Kidney (tissue), 14 donors: ENCODE data around the gene KLK6. TPM values are rescaled to one million over a fixed set of nuclear protein-coding genes. Genes with fewer than 3 reads are reported as not detected.

Source experiments
- DNase-seq, 5 donors: peaks; one replicate each; pipeline ENCODE4 v3.0.0-alpha.2; 2013 to 2020
- FAIRE-seq: peaks from 2 replicates; lab custom pipeline; 2012; peaks lifted over from hg19 to GRCh38; lab: Jason Lieb, UNC
- H3K27ac ChIP-seq, 2 donors: one replicate each; pipeline ENCODE4 v1.7.0; 2013; ENCODE audit warnings: low read depth in 2 of 2, low read length in 2 of 2, inconsistent platforms in 1 of 2
- H3K27me3 ChIP-seq: one replicate; pipeline ENCODE4 v1.7.1; 2013; ENCODE audit warnings: low read length, inconsistent platforms; ENCODE audit not compliant: control insufficient read depth, insufficient read depth
- H3K36me3 ChIP-seq, 3 donors: one replicate each; pipeline versions ENCODE4 v1.7.0 to v1.7.1; 2013; ENCODE audit warnings: low read length in 3 of 3, control low read depth in 1 of 3, inconsistent platforms in 1 of 3; ENCODE audit not compliant: insufficient read depth in 3 of 3, control insufficient read depth in 2 of 3
- H3K4me1 ChIP-seq, 3 donors: one replicate each; pipeline versions ENCODE4 v1.7.0 to v1.7.1; 2013; ENCODE audit warnings: low read length in 3 of 3, inconsistent platforms in 1 of 3, low read depth in 1 of 3; ENCODE audit not compliant: control insufficient read depth in 2 of 3, insufficient read depth in 2 of 3
- H3K4me3 ChIP-seq, 3 donors: one replicate each; pipeline versions ENCODE4 v1.7.0 to v1.8.1; 2013; ENCODE audit warnings: low read length in 3 of 3, control low read depth in 1 of 3, inconsistent platforms in 1 of 3
- H3K9ac ChIP-seq, 3 donors: one replicate each; pipeline versions ENCODE4 v1.7.0 to v1.7.1; 2013; ENCODE audit warnings: low read length in 3 of 3, control low read depth in 1 of 3, inconsistent platforms in 1 of 3
- H3K9me3 ChIP-seq, 3 donors: one replicate each; pipeline versions ENCODE4 v1.7.0 to v1.7.1; 2013; ENCODE audit warnings: low read length in 3 of 3, control low read depth in 1 of 3, inconsistent platforms in 1 of 3; ENCODE audit not compliant: control insufficient read depth in 2 of 3, insufficient read depth in 1 of 3
- CTCF ChIP-seq: IDR thresholded peaks from 3 replicates; pipeline ENCODE4 v1.5.1; 2012; ENCODE audit warnings: mild to moderate bottlenecking, moderate library complexity, borderline replicate concordance; ENCODE audit not compliant: insufficient read depth; ENCODE audit errors: extremely low read depth
- intact Hi-C: fragments of 100-400 bp; cut with DNase I; formaldehyde crosslinking; loops from one replicate; pipeline ENCODE4 v1.11.1; 2022
- polyA plus RNA-seq: library from polyadenylated mRNA; stranded (reverse); fragments of 350-450 nt; fragmentation: Illumina TruSeq; extraction: RNeasy Lipid Tissue Mini Kit (QIAGEN cat#74804); gene quantifications from one replicate; pipeline ENCODE4 v1.2.3, GENCODE V29; 2014; ENCODE audit warnings: low read depth, low replicate concordance; ENCODE audit not compliant: insufficient read depth
- total RNA-seq: library from RNA; stranded (reverse); fragmentation: NEBNext Ultra II Directional; extraction: Animal tissue kit (Norgen Biotek cat#: 25700); gene quantifications from one replicate; pipeline ENCODE4 v1.2.1, GENCODE V29; 2021
- donor health status: control.
- donor health status: control.
- donor health status: control.
- donor health status: control.
- donor health status: control.
- donor health status: DM: yes; HTN: yes; CAD: no.
- donor health status: Normal renal cell carcinoma (clear cell type).

Gene KLK6
- total and polyA plus RNA-seq, 2 donors from 2014 or later: 15.0 to 30.3 TPM

DNA sequence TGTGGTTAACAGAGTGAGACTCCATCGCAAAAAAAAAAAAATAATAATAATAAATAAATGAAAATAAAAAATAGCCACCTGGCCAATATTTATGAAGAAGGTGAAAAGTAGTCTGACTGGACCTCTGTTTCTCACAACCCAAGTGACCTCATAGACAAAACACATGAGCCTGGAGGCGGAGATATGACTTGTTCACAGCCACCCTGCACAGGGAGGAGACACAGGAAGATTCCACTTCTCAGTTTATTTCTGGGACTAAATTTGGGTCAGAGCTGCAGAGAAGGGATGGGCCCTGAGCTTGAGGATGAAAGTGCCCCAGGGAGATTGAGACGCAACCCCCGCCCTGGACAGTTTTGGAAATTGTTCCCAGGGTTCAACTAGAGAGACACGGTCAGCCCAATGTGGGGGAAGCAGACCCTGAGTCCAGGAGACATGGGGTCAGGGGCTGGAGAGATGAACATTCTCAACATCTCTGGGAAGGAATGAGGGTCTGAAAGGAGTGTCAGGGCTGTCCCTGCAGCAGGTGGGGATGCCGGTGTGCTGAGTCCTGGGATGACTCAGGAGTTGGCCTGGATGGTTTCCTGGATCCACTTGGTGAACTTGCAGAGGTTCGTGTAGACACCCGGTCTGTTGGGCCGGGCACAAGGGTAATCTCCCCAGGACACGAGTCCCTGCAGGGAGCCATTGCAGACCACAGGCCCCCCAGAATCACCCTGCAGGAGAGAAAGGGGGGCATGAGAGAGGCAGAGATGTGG, 26.1 kb downstream of the KLK6 start:
- H3K9me3 ChIP-seq: peaks cover 0 to 7% (median 2%) of the 10 kb centered on the region in 3 donors
- DNase-seq (no peak), FAIRE-seq (no peak)
- no peaks in the 10 kb centered on the region for H3K27me3 ChIP-seq
- no peaks in the 10 kb centered on the region for H3K4me1 ChIP-seq
- TF ChIP-seq CTCF: no peak
- H3K4me3 ChIP-seq: no peak overlapping the region
- H3K27ac ChIP-seq: no peak overlapping the region
- no peaks in the 10 kb centered on the region for H3K36me3 ChIP-seq
- intact Hi-C loops: no loop called here
- no peak overlapping the region for H3K9ac ChIP-seq

- no peak overlapping the region for H3K9ac ChIP-seq
- H3K9me3 ChIP-seq: peaks cover 0 to 7% (median 2%) of the 10 kb centered on the region in 3 donors
- intact Hi-C loops: no loop called here
- TF ChIP-seq CTCF: no peak
- H3K27ac ChIP-seq: no peak overlapping the region
- DNase-seq (no peak), FAIRE-seq (no peak)
- H3K4me3 ChIP-seq: no peak overlapping the region
- H3K4me1 ChIP-seq: no peaks in the 10 kb centered on the region
- no peaks in the 10 kb centered on the region for H3K36me3 ChIP-seq
- no peaks in the 10 kb centered on the region for H3K27me3 ChIP-seq
These were observed 29.8 kb downstream of the KLK6 start for GRCh38 chr19:50939596-50939995.

DNA sequence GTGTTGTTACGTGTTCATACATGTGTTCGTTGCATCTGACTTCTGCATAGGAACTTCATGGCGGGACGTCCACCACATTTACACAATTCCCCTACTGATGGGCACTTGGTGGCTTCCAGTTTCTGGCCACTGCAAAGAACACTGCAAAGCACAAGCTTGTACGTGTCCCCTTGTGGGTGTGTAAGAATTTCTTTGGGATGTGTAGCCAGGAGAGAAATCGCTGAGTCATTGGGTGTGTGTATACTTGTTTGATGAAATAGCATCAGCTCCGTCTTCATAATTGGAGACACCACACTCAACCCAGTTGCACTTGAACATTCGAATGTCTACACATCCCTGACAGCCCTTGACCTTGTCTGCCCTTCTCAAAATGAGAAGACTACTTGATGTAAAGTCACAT, 35.8 kb downstream of the KLK6 start:
- Histone ChIP-seq H3K36me3 (no peaks in the 10 kb centered on the region), H3K9me3 (no peaks in the 10 kb centered on the region), H3K27ac (no peak overlapping the region), H3K4me3 (no peak overlapping the region), H3K9ac (no peak overlapping the region), H3K4me1 (no peaks in the 10 kb centered on the region), H3K27me3 (no peaks in the 10 kb centered on the region)
- TF ChIP-seq CTCF: no peak
- DNase-seq (no peak), FAIRE-seq (no peak)
- intact Hi-C loops: no loop called here
